Fibroblast of lung (primary cell): ENCODE results near the gene PCED1A. TPM values are rescaled to one million over a fixed set of nuclear protein-coding genes. Genes with fewer than 3 reads are reported as not detected.

ENCODE experiments used
- DNase-seq, 2 donors: peaks; one replicate each; pipeline versions ENCODE4 v3.0.0 to v3.0.0-alpha.2; 2010; ENCODE audit warnings: low read depth in 2 of 2
- H2AFZ ChIP-seq: 2 replicates; pipeline ENCODE4 v1.5.1; 2012; ENCODE audit warnings: low read length, control low read depth, inconsistent platforms
- H3K27ac ChIP-seq: 2 replicates; pipeline ENCODE4 v1.5.1; 2011; ENCODE audit warnings: low read length, control low read depth; ENCODE audit not compliant: insufficient read depth
- H3K27me3 ChIP-seq: 2 replicates; pipeline ENCODE4 v1.5.1; 2011; ENCODE audit warnings: mild to moderate bottlenecking, low read length; ENCODE audit not compliant: control insufficient read depth, insufficient read depth
- H3K36me3 ChIP-seq: 2 replicates; pipeline ENCODE4 v1.5.1; 2011; ENCODE audit warnings: low read length; ENCODE audit not compliant: control insufficient read depth, insufficient read depth
- H3K4me1 ChIP-seq: 2 replicates; pipeline ENCODE4 v1.5.1; 2011; ENCODE audit warnings: low read length; ENCODE audit not compliant: control insufficient read depth, insufficient read depth; ENCODE audit errors: extremely low read depth
- H3K4me2 ChIP-seq: 2 replicates; pipeline ENCODE4 v1.5.1; 2011; ENCODE audit warnings: low read length, control low read depth; ENCODE audit not compliant: insufficient read depth; ENCODE audit errors: extremely low read depth
- H3K4me3 ChIP-seq, 4 experiments: fragments of 200-600 bp in 1 of 4; sonication (generic) in 1 of 4; replicated peaks in 1 of 4; 2 replicates each; pipeline ENCODE4 v1.5.1; 2011 to 2016; ENCODE audit warnings: low read length in 4 of 4, low read depth in 3 of 4, mild to moderate bottlenecking in 3 of 4, control low read depth in 2 of 4, inconsistent platforms in 1 of 4, mixed read lengths in 1 of 4; ENCODE audit not compliant: insufficient read depth in 1 of 4; ENCODE audit errors: control extremely low read depth in 1 of 4
- H3K79me2 ChIP-seq: 2 replicates; pipeline ENCODE4 v1.5.1; 2012; ENCODE audit warnings: mild to moderate bottlenecking, low read length, inconsistent platforms; ENCODE audit not compliant: control insufficient read depth, insufficient read depth
- H3K9ac ChIP-seq: 2 replicates; pipeline ENCODE4 v1.5.1; 2011; ENCODE audit warnings: mild to moderate bottlenecking, low read length, control low read depth; ENCODE audit not compliant: insufficient read depth
- H3K9me3 ChIP-seq: 2 replicates; pipeline ENCODE4 v1.5.1; 2012; ENCODE audit warnings: low read depth, low read length; ENCODE audit not compliant: control insufficient read depth, insufficient read depth
- H4K20me1 ChIP-seq: 2 replicates; pipeline ENCODE4 v1.5.1; 2011; ENCODE audit warnings: low read length; ENCODE audit not compliant: control insufficient read depth, insufficient read depth; ENCODE audit errors: extremely low read depth
- CTCF ChIP-seq, 2 donors: IDR thresholded peaks in 1 of 2; conservative IDR thresholded peaks in 1 of 2; 1 replicate in 1 of 2; 2 replicates in 1 of 2; pipeline ENCODE4 v1.5.1; 2011 to 2012; ENCODE audit warnings: low read length in 2 of 2, control low read depth in 1 of 2, inconsistent platforms in 1 of 2, low read depth in 1 of 2, mild to moderate bottlenecking in 1 of 2
- EZH2 ChIP-seq: IDR thresholded peaks from 2 replicates; pipeline ENCODE4 v1.5.1; 2012; ENCODE audit warnings: low read length, control low read depth, mild to moderate bottlenecking; ENCODE audit errors: missing control alignments
- polyA plus RNA-seq, 2 donors: library from polyadenylated mRNA; depleted of rRNA in 1 of 2; stranded (reverse) in 1 of 2; unstranded in 1 of 2; fragments of >200 nt; gene quantifications; 2 replicates each; pipeline ENCODE4 v1.2.1, GENCODE V29; 2011 to 2012; ENCODE audit warnings: missing spikeins in 1 of 2
- total RNA-seq: library from RNA; depleted of rRNA; stranded (reverse); fragments of >200 nt; gene quantifications from 2 replicates; pipeline ENCODE4 v1.2.1, GENCODE V29; 2014

PCED1A gene
- total and polyA plus RNA-seq, 2 donors (not counting 1 experiment from before 2014, with no cell fraction given) = 16.4 to 26.4 TPM

- H3K36me3 ChIP-seq = peaks cover 10% of the 10 kb centered on the region
- H3K4me1 ChIP-seq = no peaks in the 10 kb centered on the region
- H3K27me3 ChIP-seq = no peaks in the 10 kb centered on the region
- H4K20me1 ChIP-seq = no peaks in the 10 kb centered on the region
- H3K79me2 ChIP-seq = peaks cover 9% of the 10 kb centered on the region
- H3K4me2 ChIP-seq = no peak overlapping the region
- H3K4me3 ChIP-seq = no peak overlapping the region
- no peak for DNase-seq
- no peak overlapping the region for H3K9ac ChIP-seq
- no peak overlapping the region for H3K27ac ChIP-seq
- H2AFZ ChIP-seq = no peak overlapping the region
- no peaks in the 10 kb centered on the region for H3K9me3 ChIP-seq
- TF ChIP-seq CTCF (conservative IDR thresholded peaks at IDR 0.05 in 1 of 2, IDR thresholded peaks at IDR 0.05 in 1 of 2; ENCODE audit: low read depth in 1 of 2, low read length in 2 of 2) (no peak), EZH2 (no peak)
Measured at GRCh38 chr20:2837221-2837960, 3.1 kb downstream of the PCED1A start.

- no peak for TF ChIP-seq CTCF (conservative IDR thresholded peaks at IDR 0.05 in 1 of 2, IDR thresholded peaks at IDR 0.05 in 1 of 2; ENCODE audit: low read depth in 1 of 2, low read length in 2 of 2)
- no peak for TF ChIP-seq EZH2
- H3K4me1 ChIP-seq = no peaks in the 10 kb centered on the region
- no peak for DNase-seq
- peaks cover 10% of the 10 kb centered on the region for H3K36me3 ChIP-seq
- H4K20me1 ChIP-seq = no peaks in the 10 kb centered on the region
- no peaks in the 10 kb centered on the region for H3K27me3 ChIP-seq
- no peak overlapping the region for H2AFZ ChIP-seq
- no peak overlapping the region for H3K27ac ChIP-seq
- no peak overlapping the region for H3K4me2 ChIP-seq
- no peak overlapping the region for H3K9ac ChIP-seq
- no peaks in the 10 kb centered on the region for H3K9me3 ChIP-seq
- H3K4me3 ChIP-seq = no peak overlapping the region
- no peaks in the 10 kb centered on the region for H3K79me2 ChIP-seq
Measured at GRCh38 chr20:2836035-2836434, 4.4 kb downstream of the PCED1A start.

GRCh38 chr20:2835331-2835796, 5.1 kb downstream of the PCED1A start:
- Histone ChIP-seq H3K4me1 (no peaks in the 10 kb centered on the region), H3K9ac (no peak overlapping the region), H2AFZ (no peak overlapping the region), H3K4me2 (no peak overlapping the region), H3K4me3 (no peak overlapping the region), H3K27ac (no peak overlapping the region), H3K36me3 (peaks cover 10% of the 10 kb centered on the region), H4K20me1 (no peaks in the 10 kb centered on the region), H3K27me3 (no peaks in the 10 kb centered on the region), H3K9me3 (no peaks in the 10 kb centered on the region), H3K79me2 (no peaks in the 10 kb centered on the region)
- DNase-seq = no peak
- no peak for TF ChIP-seq CTCF (conservative IDR thresholded peaks at IDR 0.05 in 1 of 2, IDR thresholded peaks at IDR 0.05 in 1 of 2; ENCODE audit: low read depth in 1 of 2, low read length in 2 of 2)
- TF ChIP-seq EZH2 = no peak
